ENCODE data around the gene IGDCC3.

Gene IGDCC3

DNA sequence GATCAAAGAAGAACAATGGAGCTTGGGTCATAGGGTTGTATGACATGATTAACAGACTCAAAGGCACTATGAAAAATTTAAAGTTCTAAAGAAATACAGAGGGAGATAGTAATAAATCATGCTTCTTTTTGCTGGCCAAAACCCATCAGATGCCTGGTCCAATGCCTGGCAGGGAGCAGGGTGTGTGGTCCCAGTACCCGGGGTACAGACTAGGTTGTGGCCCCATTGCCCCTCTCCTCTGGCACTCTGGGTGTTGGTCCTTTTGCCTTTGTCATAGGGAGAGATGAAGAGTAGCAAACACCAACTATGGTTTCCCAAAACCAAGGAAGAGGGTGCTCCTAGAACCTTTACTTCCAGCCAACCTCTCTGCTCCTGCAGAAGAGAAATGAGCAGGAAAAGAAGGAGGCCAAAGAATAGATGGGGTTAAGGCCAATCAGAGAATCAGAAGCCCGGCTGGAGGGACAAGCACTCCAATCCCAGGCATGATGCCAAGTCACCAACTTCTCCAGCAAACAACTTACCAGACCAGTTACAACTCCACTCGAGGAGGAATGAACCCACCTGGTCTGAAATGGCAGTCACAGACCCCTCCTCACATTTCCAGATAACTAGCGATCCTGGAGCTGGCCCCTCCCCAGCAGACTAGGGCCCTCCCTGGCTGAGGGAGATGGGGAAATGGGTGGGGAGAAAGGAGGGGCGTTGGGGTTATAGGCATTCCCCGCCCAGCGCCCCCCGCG lies 1.8 kb downstream of the IGDCC3 start:
- H4K91ac ChIP-seq (ENCODE audit: low read depth, low read length) = peak overlapping the region; percentile 21
- peak overlapping the region; percentile 61 for H3K4me2 ChIP-seq (ENCODE audit: low read length)
- no peak overlapping the region for H2BK12ac ChIP-seq (ENCODE audit: low read length)
- H3K36me3 ChIP-seq (ENCODE audit: control insufficient read depth in 1 of 2, insufficient read depth in 2 of 2, low read length in 2 of 2) = peaks cover 35 to 39% of the 10 kb centered on the region in 2 experiments
- peak overlapping the region; percentile 10 for H2AFZ ChIP-seq (ENCODE audit: insufficient read depth, low read length, poor library complexity)
- H3K18ac ChIP-seq (ENCODE audit: low read length) = peak overlapping the region; percentile 47
- no peak overlapping the region for H2BK120ac ChIP-seq (ENCODE audit: insufficient read depth, low read length, poor library complexity)
- no peak overlapping the region for H3K9ac ChIP-seq (ENCODE audit: low read length)
- H2AK5ac ChIP-seq (ENCODE audit: low read length) = no peak overlapping the region
- DNase-seq = no peak
- H3K79me2 ChIP-seq (ENCODE audit: control insufficient read depth, insufficient read depth, low read length, poor library complexity) = peaks cover 21% of the 10 kb centered on the region
- WGBS (ENCODE audit: extremely low coverage, insufficient coverage, insufficient read length) = no CpG with 5 or more reads among the region's 9 CpGs
- H3K27me3 ChIP-seq (ENCODE audit: insufficient read depth, low read length) = no peaks in the 10 kb centered on the region
- H3K14ac ChIP-seq (ENCODE audit: low read length) = peak overlapping the region; percentile 25
- no peak overlapping the region for H4K12ac ChIP-seq (ENCODE audit: low read depth, low read length)
- H3K9me3 ChIP-seq (ENCODE audit: insufficient read depth, low read depth, low read length) = no peaks in the 10 kb centered on the region
- H3K4me3 ChIP-seq (ENCODE audit: low read depth, low read length) = peak overlapping the region; percentile 56
- no peak overlapping the region for H4K8ac ChIP-seq (ENCODE audit: low read depth, low read length)
- no peak overlapping the region for H3K27ac ChIP-seq (ENCODE audit: low read depth, low read length)
- H3K23ac ChIP-seq (ENCODE audit: low read length) = no peak overlapping the region
- peaks cover 15 to 17% of the 10 kb centered on the region in 2 experiments for H3K4me1 ChIP-seq (ENCODE audit: control insufficient read depth in 1 of 2, insufficient read depth in 2 of 2, low read length in 2 of 2)
- no peak overlapping the region for H2BK5ac ChIP-seq (ENCODE audit: low read depth, low read length, poor library complexity)
- peak overlapping the region; percentile 72 for H3K4ac ChIP-seq (ENCODE audit: low read depth, low read length)
- H3K79me1 ChIP-seq (ENCODE audit: low read length) = peaks cover 23% of the 10 kb centered on the region

DNA sequence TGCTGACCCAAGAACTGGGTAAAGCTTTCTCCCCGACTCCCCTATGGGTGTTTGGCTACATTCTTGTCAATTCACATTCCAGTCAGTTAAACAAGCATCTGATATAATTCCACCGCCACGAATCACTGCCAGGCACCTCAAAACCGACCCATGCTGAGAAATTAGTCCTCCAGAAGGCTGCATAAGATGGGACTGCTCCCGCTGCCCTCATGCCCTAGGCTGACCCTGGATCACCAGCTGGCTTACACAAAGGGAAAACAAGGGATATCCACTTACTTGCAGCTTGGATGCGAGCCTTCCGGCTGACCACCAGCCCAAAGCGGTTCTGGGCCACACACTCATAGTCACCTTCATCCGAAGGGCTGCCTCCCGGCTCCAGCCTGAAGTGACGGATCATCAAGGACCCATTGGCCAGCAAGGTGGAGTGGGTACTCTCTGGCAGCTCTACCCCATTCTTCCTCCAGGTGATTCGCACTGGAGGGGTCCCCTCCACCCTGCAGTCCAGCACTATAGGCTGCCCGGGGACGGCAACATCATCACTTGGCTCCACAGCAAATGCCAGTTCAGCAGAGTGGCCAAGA lies 2.9 kb downstream of the IGDCC3 start:
- Histone ChIP-seq H4K91ac (ENCODE audit: low read depth, low read length) (no peak overlapping the region), H2BK5ac (ENCODE audit: low read depth, low read length, poor library complexity) (no peak overlapping the region), H3K18ac (ENCODE audit: low read length) (no peak overlapping the region), H3K36me3 (ENCODE audit: control insufficient read depth in 1 of 2, insufficient read depth in 2 of 2, low read length in 2 of 2) (peaks cover 38 to 43% of the 10 kb centered on the region in 2 experiments), H2AFZ (ENCODE audit: insufficient read depth, low read length, poor library complexity) (no peak overlapping the region), H3K4me2 (ENCODE audit: low read length) (peak overlapping the region; percentile 37), H4K12ac (ENCODE audit: low read depth, low read length) (no peak overlapping the region), H3K4ac (ENCODE audit: low read depth, low read length) (no peak overlapping the region), H2BK120ac (ENCODE audit: insufficient read depth, low read length, poor library complexity) (no peak overlapping the region), H2AK5ac (ENCODE audit: low read length) (no peak overlapping the region), H3K27me3 (ENCODE audit: insufficient read depth, low read length) (no peaks in the 10 kb centered on the region), H3K9ac (ENCODE audit: low read length) (no peak overlapping the region), H3K79me2 (ENCODE audit: control insufficient read depth, insufficient read depth, low read length, poor library complexity) (peaks cover 21% of the 10 kb centered on the region), H3K79me1 (ENCODE audit: low read length) (peaks cover 23% of the 10 kb centered on the region), H3K4me3 (ENCODE audit: low read depth, low read length) (peak overlapping the region; percentile 37), H3K9me3 (ENCODE audit: insufficient read depth, low read depth, low read length) (no peaks in the 10 kb centered on the region), H3K4me1 (ENCODE audit: control insufficient read depth in 1 of 2, insufficient read depth in 2 of 2, low read length in 2 of 2) (peaks cover 17 to 20% of the 10 kb centered on the region in 2 experiments), H3K14ac (ENCODE audit: low read length) (no peak overlapping the region), H3K27ac (ENCODE audit: low read depth, low read length) (no peak overlapping the region), H2BK12ac (ENCODE audit: low read length) (no peak overlapping the region), H4K8ac (ENCODE audit: low read depth, low read length) (no peak overlapping the region), H3K23ac (ENCODE audit: low read length) (no peak overlapping the region)
- DNase-seq = no peak
- no CpG with 5 or more reads among the region's 14 CpGs for WGBS (ENCODE audit: extremely low coverage, insufficient coverage, insufficient read length)

- H3K79me2 ChIP-seq (ENCODE audit: control insufficient read depth, insufficient read depth, low read length, poor library complexity) = peaks cover 22% of the 10 kb centered on the region
- H4K12ac ChIP-seq (ENCODE audit: low read depth, low read length) = no peak overlapping the region
- H3K9me3 ChIP-seq (ENCODE audit: insufficient read depth, low read depth, low read length) = no peaks in the 10 kb centered on the region
- H3K23ac ChIP-seq (ENCODE audit: low read length) = no peak overlapping the region
- H4K8ac ChIP-seq (ENCODE audit: low read depth, low read length) = no peak overlapping the region
- H3K4me1 ChIP-seq (ENCODE audit: control insufficient read depth in 1 of 2, insufficient read depth in 2 of 2, low read length in 2 of 2) = peaks cover 23 to 25% of the 10 kb centered on the region in 2 experiments
- peaks cover 39 to 44% of the 10 kb centered on the region in 2 experiments for H3K36me3 ChIP-seq (ENCODE audit: control insufficient read depth in 1 of 2, insufficient read depth in 2 of 2, low read length in 2 of 2)
- H2BK5ac ChIP-seq (ENCODE audit: low read depth, low read length, poor library complexity) = no peak overlapping the region
- peaks cover 29% of the 10 kb centered on the region for H3K79me1 ChIP-seq (ENCODE audit: low read length)
- no peak overlapping the region for H4K91ac ChIP-seq (ENCODE audit: low read depth, low read length)
- no peak overlapping the region for H3K4me3 ChIP-seq (ENCODE audit: low read depth, low read length)
- H2AFZ ChIP-seq (ENCODE audit: insufficient read depth, low read length, poor library complexity) = no peak overlapping the region
- H3K27ac ChIP-seq (ENCODE audit: low read depth, low read length) = no peak overlapping the region
- no peak overlapping the region for H3K9ac ChIP-seq (ENCODE audit: low read length)
- no peaks in the 10 kb centered on the region for H3K27me3 ChIP-seq (ENCODE audit: insufficient read depth, low read length)
- no peak overlapping the region for H3K18ac ChIP-seq (ENCODE audit: low read length)
- H3K4me2 ChIP-seq (ENCODE audit: low read length) = no peak overlapping the region
- no CpG with 5 or more reads among the region's 3 CpGs for WGBS (ENCODE audit: extremely low coverage, insufficient coverage, insufficient read length)
- H2AK5ac ChIP-seq (ENCODE audit: low read length) = no peak overlapping the region
- H3K4ac ChIP-seq (ENCODE audit: low read depth, low read length) = no peak overlapping the region
- H3K14ac ChIP-seq (ENCODE audit: low read length) = no peak overlapping the region
- no peak for DNase-seq
- H2BK120ac ChIP-seq (ENCODE audit: insufficient read depth, low read length, poor library complexity) = no peak overlapping the region
- H2BK12ac ChIP-seq (ENCODE audit: low read length) = no peak overlapping the region
Observed at GRCh38 chr15:65374334-65374733, 3.5 kb downstream of the IGDCC3 start.

DNA sequence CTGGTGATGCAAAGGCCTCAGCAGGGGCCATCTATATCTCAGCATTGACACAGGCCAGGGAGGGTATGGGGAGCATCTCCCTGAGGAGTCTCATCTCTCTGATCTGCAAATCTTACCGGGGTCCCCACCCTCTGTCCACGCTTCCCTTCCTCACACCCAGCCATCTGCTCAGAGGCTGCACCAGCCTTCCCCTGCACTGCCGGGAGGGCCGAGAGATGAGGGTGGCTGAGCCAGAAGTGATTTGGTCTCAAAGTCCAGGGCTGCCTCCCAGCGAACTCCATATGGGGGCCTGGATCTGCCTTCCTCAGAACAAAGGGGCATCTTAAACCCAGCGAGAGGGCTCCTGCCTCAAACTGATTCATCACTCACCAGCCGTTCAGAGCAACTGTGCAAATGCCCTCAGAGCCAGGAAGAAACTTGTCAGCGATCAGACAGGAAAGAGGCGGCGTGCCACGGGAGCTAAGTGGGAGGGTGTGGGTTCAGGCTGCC lies 4.6 kb downstream of the IGDCC3 start:
- Histone ChIP-seq H3K4ac (ENCODE audit: low read depth, low read length) (no peak overlapping the region), H3K79me2 (ENCODE audit: control insufficient read depth, insufficient read depth, low read length, poor library complexity) (peaks cover 28% of the 10 kb centered on the region), H3K14ac (ENCODE audit: low read length) (no peak overlapping the region), H2AK5ac (ENCODE audit: low read length) (no peak overlapping the region), H2BK12ac (ENCODE audit: low read length) (no peak overlapping the region), H3K9me3 (ENCODE audit: insufficient read depth, low read depth, low read length) (no peaks in the 10 kb centered on the region), H3K4me2 (ENCODE audit: low read length) (no peak overlapping the region), H3K4me1 (ENCODE audit: control insufficient read depth in 1 of 2, insufficient read depth in 2 of 2, low read length in 2 of 2) (peaks cover 32 to 34% of the 10 kb centered on the region in 2 experiments), H4K12ac (ENCODE audit: low read depth, low read length) (no peak overlapping the region), H2BK120ac (ENCODE audit: insufficient read depth, low read length, poor library complexity) (no peak overlapping the region), H3K4me3 (ENCODE audit: low read depth, low read length) (no peak overlapping the region), H3K27ac (ENCODE audit: low read depth, low read length) (no peak overlapping the region), H3K23ac (ENCODE audit: low read length) (no peak overlapping the region), H4K91ac (ENCODE audit: low read depth, low read length) (no peak overlapping the region), H3K36me3 (ENCODE audit: control insufficient read depth in 1 of 2, insufficient read depth in 2 of 2, low read length in 2 of 2) (peaks cover 42 to 48% of the 10 kb centered on the region in 2 experiments), H3K9ac (ENCODE audit: low read length) (no peak overlapping the region), H3K27me3 (ENCODE audit: insufficient read depth, low read length) (no peaks in the 10 kb centered on the region), H3K18ac (ENCODE audit: low read length) (no peak overlapping the region), H3K79me1 (ENCODE audit: low read length) (peaks cover 36% of the 10 kb centered on the region), H4K8ac (ENCODE audit: low read depth, low read length) (no peak overlapping the region), H2BK5ac (ENCODE audit: low read depth, low read length, poor library complexity) (no peak overlapping the region), H2AFZ (ENCODE audit: insufficient read depth, low read length, poor library complexity) (no peak overlapping the region)
- DNase-seq = no peak
- WGBS (ENCODE audit: extremely low coverage, insufficient coverage, insufficient read length) = no CpG with 5 or more reads among the region's 11 CpGs

Data from trophoblast cell (in vitro differentiated cells and primary cell).